ENCODE measurements around the gene EPS8L2.

The EPS8L2 gene

DNA sequence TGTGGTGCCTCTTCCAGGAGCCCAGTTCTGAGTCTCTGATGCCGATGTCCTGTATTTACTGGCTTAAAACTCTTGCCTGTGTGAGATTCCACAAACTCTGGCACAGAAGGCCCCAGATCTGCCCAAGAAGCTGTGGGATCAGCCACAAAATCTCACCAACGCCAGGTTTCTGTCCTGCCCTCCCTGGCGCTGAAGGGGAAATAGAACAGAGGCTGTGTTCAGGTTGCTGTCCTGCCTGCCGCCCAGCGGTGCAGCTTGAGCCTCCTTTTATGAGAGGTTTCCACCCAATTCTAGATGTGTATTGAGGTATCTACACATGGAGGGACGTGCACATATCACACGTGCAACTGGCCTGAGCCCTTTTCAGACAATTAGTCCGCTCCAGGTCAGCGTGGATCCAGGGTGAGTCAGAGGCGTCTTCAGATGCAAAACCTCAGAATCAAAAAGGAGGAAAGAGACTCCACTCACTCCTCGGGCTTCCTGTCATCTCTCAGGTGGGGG, 8.2 kb upstream of the EPS8L2 start:
- no peak for TF ChIP-seq CTCF (IDR thresholded peaks at IDR 0.05; ENCODE audit: extremely low read depth, insufficient read depth, missing control alignments)
- DNase-seq (ENCODE audit: low spot score), result no peak
- in situ Hi-C loops (cut with MboI; ENCODE audit: low pct_unique_long_range_greater_than_20kb, low sequenced_read_pairs, unreplicated experiment), result no loop called here

DNA sequence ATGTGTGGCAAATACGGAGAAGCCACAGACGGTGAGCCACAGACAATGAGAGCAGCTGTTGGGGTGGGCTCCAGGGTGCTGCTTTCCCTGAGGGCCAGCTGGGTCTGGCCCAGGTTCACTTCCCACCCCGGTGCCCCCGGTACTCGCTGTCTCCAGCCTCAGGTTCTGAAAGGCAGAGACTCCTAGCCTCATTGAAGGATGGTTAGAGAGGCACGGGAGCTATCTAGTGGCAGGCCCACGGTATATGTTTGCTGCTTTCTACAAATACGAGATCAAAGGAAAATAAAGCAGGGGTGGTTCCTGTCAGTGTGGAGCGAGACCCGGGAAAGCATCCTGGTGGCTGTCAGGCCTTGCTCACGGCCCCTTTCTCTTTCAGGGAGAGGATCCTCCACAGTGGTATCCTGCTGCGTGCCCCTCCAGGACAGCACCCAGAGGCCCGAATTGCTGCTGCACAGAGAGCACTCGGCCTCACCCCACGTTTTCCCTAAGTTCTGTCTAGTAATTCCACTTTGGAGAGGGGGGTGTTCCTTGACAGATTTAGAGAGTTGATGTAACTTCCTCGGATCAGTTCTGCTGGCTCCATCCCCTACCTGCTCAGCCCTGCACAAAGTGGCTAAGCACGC, 7.4 kb upstream of the EPS8L2 start:
- in situ Hi-C loops (cut with MboI; ENCODE audit: low pct_unique_long_range_greater_than_20kb, low sequenced_read_pairs, unreplicated experiment), result no loop called here
- no peak for DNase-seq (ENCODE audit: low spot score)
- TF ChIP-seq CTCF (IDR thresholded peaks at IDR 0.05; ENCODE audit: extremely low read depth, insufficient read depth, missing control alignments), result no peak

DNA sequence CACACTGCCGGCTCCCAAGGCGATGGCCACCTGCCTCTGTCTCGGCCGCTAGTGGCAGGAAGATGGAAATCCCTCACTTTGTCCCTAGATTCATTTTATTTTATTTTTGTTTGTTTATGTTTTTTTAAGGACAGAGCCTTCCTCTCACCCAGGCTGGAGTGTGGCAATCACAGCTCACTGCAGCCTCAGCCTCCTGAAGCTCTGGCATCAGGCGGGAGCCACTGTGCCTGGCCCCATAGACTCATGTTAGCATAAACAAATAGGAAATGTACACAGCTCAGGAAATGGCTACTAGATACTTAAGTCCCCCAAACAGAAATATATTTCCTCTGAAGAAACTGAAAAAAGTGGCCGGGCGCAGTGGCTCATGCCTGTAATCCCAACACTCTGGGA, 6.9 kb upstream of the EPS8L2 start:
- no peak for TF ChIP-seq CTCF (IDR thresholded peaks at IDR 0.05; ENCODE audit: extremely low read depth, insufficient read depth, missing control alignments)
- no peak for DNase-seq (ENCODE audit: low spot score)
- in situ Hi-C loops (cut with MboI; ENCODE audit: low pct_unique_long_range_greater_than_20kb, low sequenced_read_pairs, unreplicated experiment), result no loop called here

DNA sequence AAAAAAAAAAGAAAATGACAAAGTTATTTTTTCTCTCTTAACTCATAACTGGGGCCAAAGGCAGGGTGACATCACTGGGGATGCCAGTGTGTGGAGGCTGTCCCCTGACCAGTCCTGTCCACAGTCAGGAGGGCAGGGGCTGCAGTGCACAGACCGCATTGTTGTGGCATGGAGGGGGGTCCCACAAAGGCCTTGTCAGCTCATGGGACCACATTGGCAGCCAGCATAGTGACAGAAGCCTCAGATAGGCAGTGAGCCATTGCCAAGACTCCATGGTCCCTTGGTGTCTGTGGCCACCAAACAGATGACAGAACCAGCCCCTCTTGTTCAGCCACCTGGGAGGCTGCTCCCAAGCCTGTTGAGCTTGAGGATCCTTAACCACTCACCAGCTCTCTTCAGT, 6.3 kb upstream of the EPS8L2 start:
- no peak for DNase-seq (ENCODE audit: low spot score)
- TF ChIP-seq CTCF (IDR thresholded peaks at IDR 0.05; ENCODE audit: extremely low read depth, insufficient read depth, missing control alignments), result no peak
- in situ Hi-C loops (cut with MboI; ENCODE audit: low pct_unique_long_range_greater_than_20kb, low sequenced_read_pairs, unreplicated experiment), result no loop called here

DNA sequence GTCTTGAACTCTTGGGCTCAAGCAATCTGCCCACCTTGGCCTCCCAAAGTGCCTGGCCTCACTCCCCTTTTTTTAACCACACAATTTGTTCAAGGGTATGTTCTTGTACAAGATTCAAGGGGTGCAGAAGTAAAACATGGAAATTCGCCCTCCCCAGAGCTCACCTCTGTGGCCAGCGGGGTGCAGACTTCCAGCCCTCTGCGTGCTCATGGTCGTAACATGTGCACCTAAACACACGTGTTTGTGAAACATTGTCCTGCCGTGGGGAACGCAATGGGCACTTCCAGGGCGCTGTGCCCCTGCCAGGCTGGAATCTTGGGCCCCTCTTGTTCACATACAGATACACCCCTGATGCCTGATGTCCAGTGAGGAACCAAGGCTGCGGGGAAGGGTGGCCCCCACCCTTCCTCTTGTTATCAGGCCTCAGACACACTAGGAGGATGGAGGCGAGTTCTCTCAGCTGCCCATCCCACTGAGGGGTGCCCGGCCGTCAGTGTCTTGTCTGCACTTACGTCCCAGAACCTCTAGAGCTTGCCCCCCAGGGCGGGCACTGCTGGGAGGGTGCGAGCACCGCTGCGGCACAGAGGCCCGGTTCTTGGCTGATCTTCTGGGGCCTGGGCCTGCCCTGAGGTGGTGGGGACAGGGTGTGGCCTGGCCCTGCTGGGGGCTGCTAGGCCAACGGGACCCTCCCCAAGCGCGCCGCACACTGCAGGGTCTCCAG, 4.1 kb upstream of the EPS8L2 start:
- DNase-seq (ENCODE audit: low spot score), result no peak
- TF ChIP-seq CTCF (IDR thresholded peaks at IDR 0.05; ENCODE audit: extremely low read depth, insufficient read depth, missing control alignments), result no peak
- in situ Hi-C loops (cut with MboI; ENCODE audit: low pct_unique_long_range_greater_than_20kb, low sequenced_read_pairs, unreplicated experiment), result no loop called here

- no peak for DNase-seq (ENCODE audit: low spot score)
- in situ Hi-C loops (cut with MboI; ENCODE audit: low pct_unique_long_range_greater_than_20kb, low sequenced_read_pairs, unreplicated experiment), result no loop called here
- TF ChIP-seq CTCF (IDR thresholded peaks at IDR 0.05; ENCODE audit: extremely low read depth, insufficient read depth, missing control alignments), result no peak
Observed at GRCh38 chr11:702462-703461, 3.3 kb upstream of the EPS8L2 start.
